NCI-H526 (cell line): ENCODE data around the gene EPOP.

ENCODE experiments used
- DNase-seq, 2 experiments: peaks; one replicate each; lab custom pipeline; 2025; lab: John Stamatoyannopoulos, UW

Gene EPOP

DNA sequence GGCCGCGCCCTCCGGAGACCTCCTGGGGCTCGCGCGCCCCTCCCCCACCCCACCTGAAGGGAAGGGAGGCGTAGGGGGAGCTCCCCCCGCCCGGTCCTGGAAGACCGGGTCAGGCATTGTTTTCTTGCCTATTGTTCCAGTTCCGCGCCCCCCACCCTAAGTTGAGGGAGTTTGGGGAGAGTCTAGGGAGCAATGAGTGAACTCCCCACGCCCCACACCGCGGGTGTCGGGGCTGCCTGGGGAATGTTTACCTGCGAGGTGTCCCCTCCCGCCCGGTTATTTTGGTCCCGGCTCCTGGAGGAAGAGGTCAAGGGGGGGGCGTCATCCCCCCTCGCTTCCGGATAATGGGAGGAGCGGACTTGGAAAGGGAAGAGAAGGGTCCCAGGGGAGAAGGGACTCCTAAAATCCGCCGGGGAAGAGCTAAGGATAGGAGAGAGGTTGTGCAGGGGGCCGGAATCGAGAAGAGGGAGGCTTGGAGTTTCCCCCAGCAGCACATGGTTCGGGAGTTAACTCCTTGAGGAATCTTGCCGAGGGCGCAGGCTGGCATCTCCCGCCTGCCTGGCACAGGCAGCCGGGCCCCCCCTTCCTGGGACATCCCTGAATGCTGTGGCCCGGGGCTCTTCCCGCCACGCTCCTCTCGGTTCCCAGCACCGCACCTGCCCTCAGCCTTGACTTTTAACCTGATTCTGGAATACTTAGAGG, 31.2 kb upstream of the EPOP start:
- peak; percentile 59 to 82 for DNase-seq

DNA sequence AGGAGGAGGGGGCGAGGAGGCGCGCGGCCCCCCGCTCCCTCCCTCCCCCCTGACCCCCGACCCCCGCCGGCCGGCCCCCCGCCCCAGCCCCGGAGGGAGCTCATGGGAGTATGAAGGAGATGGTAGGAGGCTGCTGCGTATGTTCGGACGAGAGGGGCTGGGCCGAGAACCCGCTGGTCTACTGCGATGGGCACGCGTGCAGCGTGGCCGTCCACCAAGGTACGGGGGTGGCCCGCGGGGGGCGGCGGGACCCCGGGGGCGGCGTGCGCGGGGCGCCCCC, 30.7 kb upstream of the EPOP start:
- DNase-seq, result no peak

DNA sequence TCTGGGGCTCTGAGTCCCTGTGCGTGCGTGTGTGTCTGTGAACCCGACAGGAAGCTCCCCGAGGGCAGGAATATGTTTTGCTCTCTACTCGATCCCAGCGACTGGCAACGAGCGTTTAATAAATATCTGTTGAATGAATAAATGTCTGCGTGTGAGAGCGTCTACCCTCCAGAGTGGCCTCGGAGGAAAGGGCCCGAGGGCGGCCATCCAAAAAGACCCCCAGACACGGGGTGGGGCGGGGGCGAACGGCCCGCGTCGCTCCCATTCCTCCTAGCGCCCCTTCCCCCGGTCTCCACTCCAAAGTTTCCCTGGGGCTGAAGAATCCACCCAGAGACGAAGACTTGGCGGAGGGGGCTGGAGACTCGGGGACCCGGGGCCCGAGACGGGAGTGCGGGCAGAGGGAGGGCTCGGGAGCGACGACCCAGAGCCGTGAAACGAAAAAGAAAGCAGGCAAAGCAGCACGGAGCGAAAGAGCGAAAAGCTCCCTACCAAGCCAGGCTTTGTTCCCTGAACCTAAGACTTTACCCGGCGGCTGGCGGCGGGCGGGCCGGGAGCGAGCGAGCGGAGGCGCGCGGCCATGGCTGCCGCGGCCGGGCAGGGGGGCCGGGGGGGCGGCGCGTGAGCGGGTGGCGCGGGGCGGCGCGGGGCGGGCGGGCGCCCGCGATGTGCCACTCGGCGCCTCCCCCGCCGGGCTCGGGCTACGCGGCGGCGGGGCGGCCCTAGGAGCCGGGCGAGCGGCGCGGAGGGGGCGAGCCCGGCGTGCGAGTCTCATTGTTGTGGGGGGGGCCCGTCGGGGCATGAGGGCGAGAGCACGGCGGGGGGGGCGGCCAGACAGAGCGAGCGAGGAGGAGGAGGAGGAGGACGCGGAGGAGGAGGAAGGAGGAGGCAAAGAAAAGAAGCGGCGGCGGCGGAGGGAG, 30.1 kb upstream of the EPOP start, which contains the start of gene MLLT6:
Gene MLLT6 (plus strand): TSS at position 668 of the 917 bp plus-strand sequence. CDS start 360 bp downstream, outside the sequence.
- peak; percentile 67 to 90 for DNase-seq

DNA sequence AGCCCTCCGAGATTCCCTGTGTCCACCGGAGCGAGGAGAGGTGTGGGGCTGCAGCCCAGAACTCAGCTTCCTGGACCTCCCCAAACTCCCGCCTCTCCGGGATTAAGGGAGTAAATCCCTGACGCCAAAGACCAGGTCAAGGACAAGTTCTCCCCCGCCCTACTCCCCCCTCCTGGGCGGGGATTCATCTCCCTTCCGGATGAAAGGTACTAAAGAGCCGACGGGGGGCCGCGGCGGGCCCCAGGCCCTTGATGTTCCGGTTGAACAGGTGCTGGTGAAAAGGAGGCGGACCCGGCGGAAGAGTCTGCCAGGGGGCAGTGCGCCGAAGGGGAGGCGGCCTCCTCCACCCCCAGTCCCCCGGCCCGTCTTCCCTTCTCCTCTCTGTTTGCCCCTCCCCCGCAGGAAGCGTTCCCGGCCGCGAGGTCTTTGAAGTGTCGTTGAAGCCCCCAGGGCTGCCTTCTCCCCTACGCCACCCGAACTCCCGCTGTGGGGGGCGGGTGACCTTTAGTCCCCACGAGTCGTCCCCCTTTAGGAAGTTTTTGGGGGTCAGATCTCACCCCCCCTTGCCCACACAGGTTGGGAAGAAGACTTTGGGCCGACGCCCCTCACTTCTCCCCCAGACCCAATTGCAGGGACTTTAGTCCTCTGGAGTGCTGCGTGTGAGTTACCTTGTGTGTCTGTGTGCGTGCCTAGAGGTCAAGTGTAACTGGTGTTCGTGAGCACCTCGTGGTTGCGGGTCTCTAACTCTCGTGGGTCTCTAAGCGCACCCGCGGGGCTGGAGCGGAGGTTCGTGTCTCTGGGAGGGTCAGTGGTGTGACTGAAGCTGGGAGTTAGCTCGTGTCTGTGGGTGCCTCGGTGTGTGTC, 29.2 kb upstream of the EPOP start:
- peak; percentile 83 to 93 for DNase-seq

DNA sequence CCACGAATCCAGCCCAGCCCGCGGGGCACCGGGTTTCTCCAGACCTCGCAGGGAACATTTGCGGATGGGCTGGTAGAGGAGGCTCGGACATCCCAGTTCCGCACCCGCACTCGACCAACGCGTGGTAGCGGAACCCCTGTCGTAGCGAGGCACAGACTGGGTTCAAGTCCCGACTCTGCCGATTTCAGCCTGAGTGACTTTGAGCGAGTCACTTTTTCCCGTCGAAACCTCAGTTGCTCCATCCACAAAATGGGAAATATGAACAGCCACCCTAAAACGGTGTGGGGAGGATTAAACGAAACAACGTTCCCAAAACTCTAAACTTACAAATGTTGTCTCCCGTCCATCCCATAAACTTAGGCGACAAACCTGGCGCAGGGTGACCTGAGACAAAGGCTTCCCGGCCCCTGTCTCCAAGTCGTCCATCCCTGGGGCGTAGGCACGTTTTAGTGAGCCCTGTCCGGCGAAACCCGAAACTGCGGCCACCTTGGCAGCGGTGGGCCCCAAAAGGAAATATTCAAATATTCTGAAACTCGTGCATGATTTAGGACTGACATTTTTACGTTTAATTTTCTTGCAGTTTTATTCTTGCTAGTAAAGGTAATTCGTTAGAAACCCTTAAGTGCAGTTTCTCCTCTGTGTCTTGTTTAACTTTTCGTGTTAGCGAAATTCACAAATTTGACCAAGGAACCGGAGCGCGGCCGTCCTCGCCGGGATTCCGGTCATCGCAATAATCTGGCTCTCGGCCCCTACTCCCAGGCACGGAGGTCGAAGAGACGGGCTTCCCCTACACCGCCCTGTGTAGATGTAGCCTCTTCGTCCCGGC, 28.4 kb upstream of the EPOP start:
- peak in 1 of 2 experiments; percentile 35 for DNase-seq

DNA sequence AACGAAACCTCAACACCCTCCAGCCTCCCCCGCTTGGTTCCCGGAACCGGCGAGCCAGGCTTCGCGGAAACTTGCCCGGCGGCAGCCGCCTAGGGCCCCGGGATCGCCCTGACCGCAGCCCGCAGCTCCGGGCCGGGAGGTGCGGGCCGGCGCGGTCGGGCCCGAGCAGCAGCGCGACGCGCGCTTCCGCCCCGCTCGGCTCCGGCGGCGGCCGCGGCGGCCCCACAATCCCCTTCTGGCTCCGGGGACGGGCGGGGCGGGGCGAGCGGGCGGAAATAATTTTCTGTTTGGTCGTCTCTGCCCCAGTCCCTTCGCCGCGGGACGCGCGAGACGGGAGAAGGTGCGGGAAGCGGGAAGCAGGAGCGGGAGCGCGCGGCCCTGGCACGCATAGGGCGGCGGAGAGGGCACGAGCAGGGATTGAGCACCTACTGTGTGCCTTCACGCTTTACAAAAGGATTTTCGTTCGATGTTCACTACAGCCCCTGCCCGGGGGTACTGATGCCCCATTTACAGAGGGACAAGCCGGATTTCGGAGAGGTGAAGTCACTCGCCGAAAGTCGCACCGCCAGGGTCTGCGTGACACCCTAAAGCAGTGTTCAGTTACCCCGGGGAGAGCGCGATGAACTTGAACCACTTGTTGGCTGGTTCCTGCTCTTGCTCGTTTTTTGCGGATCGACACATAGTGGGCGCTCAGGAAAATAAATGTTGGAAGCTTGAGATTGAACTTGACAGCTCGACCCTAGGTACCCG, 27.6 kb upstream of the EPOP start:
- DNase-seq, result peak; percentile 31 to 91

DNA sequence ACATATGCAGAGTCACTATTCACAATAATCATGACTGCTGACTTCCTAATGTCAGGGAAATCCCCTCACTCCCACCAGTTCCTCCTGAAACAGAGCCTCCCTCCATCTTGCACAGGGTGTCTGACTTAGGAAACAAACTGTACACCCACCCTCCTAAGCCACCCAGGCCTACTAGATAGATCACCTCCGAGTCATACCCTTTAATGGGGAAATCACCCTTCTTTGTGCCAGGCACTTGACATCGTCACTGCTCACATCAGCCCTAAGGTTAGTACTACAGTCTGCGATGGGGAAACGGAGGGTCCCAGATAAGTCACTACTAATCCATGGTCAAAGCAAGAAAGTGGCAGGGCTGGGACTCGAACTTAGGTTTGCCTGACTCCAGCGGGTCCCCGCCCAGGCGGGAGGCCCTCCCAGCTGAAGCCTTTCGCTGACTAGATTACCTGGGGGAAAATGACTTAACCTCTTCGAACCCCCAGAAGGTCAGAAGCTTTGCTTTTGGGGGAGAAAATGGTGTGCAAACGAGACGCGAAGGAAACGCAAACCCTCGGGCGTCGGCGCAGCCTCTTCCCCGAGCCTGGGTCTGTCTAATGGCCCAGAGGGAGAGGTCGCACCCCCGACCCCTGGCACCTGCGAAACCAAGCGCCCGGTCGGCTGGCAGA, 26.9 kb upstream of the EPOP start:
- DNase-seq, result peak; percentile 31 to 58

DNA sequence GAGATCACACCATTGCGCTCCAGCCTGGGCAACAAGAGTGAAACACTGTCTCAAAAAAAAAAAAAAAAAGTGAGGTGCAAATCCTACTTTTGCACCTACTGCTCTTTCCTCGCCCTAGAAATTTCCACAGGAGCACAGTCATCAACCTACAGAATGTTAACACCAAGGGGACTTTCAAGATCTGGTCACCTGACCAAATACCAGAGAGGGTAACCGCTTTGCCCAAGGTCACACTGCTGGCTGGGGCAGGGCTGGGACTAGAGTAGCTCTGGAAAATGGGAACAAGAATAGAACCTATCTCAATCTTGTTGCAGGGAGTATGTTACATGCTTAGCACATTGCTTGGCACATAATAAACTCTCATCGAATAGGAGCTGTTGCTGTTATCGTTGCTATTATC, 24.0 kb upstream of the EPOP start:
- DNase-seq, result no peak

DNA sequence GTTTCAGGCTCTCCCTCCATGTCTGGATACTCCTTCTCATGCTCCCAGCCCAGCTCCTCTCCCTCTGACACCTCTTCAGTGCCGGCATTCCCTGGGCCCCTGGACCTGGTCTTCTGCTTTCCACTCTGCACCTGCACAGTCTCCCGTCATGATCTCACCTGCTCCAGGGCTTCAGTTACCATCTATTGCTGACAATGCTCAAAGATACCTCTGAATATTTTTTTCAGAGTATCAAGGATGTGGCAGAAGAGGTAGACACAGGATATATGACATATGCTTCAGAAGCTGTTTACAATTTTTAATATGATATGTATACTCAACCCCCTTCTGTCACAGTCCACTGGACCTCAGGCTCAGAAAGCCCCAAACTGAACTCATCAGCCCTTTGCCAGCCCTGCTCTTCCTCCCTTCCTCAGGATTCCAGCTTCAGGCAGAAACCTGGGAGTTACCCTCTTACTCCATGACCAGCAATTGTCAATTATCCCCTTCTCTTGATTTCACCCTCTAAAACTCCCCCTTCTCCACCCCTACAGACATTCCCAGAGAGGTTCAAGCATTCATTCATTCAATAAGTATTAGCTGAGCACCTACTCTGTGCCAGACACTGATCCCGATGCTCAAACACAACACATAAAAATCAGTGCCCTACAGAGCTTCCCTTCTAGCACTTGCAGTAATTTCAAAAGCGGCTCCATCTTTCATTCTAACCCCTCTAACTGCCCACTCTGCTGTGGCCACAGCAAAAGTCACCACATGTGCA, 22.5 kb upstream of the EPOP start:
- DNase-seq, result no peak

DNA sequence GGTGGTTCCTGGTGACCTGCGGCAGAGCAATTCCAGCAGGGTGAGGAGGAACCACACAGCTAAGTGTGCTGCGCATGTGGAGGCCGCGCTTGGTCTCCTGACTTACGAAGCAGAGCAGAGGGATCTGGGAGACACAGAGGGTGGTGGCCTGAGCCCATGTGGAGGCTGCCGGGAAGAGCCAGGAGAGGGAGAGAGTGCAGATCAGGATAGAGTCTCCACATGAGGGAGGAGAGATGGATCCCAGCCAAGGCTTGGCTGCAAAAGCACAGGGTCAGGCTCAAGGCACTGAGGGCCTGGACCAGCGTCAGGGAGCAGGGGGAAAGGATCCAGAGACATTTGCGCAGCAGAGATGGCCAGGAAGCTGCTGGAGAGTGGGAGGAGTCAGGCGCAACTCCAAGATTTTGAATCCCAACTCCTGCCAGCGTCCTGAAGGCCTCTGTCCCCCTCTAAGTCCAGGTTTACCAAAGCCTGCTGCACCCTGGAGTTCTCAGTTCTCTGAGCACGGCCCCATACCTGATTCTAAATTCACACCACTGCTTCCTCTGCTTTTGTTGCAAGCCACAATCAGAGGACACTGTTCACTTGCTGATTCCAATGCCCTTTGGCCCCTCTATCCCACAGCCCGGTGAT, 19.1 kb upstream of the EPOP start:
- no peak for DNase-seq

DNA sequence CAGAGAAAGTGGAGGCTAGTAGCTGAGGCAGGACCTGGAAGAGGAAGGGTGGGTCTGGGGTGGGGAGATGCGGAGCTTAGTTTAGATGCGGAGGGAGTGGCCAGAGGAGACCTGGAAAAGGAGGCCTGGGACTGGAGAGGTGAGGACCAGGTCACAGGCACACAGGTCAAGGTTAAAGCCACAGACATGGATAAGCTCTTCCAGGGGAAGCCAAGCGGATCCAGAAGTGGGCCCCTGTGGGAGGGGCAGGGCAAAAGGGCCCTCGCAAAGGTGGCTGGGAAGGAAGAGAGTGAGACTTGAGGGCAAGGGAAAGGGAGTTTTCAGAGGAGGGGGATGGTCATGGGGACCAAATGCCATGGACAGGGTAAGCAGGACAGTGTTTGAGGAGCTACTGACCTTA, 16.4 kb upstream of the EPOP start:
- no peak for DNase-seq

DNA sequence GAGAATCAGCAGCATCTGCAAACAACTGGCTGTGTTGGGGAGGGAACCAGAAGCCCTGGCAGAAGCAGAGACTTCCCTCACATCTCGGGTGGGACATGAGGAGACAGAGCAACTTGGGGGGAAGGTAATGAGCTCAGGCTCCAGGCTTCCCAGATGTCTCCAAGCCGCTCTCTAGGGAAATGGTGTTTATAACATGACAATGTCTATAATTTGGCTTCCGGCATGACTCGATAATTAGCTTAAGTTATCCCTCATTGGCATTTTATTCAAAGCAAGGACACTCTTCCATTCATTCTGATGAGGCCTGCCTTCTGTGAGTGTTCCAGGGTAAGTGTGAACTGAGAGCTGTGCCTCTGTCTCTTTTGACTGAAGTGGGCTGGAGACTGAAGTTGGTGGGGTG, 15.6 kb upstream of the EPOP start:
- peak; percentile 44 to 59 for DNase-seq

DNA sequence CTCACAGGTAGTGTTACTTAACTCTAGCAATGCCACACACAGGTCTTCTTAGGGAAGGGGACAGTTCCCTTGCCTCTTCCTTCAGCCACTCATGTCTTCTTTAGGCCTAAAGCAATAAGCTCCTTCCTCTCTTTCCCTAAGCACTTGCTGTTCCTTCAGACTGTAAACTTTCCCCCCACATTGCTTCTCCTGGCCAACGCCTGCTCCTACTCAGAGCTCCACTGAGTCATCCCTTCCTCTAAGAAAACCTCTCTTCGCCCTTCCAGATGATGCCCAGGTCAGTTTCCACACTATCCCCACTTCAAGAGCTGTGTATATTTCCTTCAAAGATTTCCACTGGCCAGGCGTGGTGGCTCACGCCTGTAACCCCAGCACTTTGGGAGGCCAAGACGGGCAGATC, 12.5 kb upstream of the EPOP start:
- no peak for DNase-seq

DNA sequence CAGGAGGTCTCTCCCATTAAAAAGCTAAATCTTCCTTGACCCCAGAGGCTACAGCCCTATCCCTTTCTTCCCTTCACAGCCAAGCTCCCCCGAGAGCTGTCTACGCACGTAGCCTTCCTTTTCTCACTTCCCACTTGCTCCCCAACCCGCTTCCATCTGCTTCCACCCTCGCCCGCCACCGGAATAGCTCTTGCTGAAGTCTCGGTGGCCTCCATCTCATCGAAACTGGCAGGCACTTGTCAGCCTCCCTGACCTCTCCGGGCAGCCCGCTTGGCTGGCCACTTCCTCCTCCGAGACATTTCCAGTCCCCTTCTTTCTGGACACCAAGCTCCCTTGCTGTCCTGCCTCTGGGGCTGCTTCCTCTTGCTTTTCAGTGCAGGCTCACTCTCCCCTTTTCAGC, 10.7 kb upstream of the EPOP start:
- no peak for DNase-seq

DNA sequence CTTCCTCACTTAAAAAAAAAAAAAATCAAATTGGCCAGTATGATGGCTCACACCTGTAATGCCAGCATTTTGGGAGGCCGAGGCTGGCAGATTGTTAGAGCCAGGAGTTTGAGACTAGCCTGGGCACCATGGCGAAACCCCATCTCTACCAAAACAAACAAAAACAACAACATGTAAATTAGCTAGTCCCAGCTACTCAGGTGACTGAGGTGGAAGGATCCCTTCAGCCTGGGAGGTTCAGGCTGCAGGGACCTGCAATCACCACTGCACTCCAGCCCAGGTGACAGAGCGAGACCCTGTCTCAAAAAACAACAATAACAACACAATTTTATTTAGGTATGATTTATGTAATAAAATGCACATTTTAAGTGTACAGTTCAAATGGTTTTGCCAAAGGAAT, 6.3 kb upstream of the EPOP start:
- no peak for DNase-seq

DNA sequence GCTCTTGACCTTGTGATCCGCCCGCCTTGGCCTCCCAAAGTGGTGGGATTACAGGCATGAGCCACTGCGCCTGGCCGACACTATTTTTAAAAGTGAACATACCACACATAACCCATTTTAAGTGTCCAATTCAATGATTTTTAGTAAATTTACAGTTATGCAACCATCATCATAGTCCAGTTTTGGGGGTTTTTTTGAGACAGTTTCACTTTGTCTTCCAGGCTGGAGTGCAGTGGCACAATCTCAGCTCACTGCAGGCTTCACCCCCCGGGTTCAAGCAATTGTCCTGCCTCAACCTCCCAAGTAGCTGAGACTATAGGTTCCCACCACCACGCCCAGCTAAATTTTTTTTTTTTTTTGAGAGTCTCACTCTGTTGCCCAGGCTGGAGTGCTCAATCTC, 3.1 kb upstream of the EPOP start:
- DNase-seq, result no peak

DNA sequence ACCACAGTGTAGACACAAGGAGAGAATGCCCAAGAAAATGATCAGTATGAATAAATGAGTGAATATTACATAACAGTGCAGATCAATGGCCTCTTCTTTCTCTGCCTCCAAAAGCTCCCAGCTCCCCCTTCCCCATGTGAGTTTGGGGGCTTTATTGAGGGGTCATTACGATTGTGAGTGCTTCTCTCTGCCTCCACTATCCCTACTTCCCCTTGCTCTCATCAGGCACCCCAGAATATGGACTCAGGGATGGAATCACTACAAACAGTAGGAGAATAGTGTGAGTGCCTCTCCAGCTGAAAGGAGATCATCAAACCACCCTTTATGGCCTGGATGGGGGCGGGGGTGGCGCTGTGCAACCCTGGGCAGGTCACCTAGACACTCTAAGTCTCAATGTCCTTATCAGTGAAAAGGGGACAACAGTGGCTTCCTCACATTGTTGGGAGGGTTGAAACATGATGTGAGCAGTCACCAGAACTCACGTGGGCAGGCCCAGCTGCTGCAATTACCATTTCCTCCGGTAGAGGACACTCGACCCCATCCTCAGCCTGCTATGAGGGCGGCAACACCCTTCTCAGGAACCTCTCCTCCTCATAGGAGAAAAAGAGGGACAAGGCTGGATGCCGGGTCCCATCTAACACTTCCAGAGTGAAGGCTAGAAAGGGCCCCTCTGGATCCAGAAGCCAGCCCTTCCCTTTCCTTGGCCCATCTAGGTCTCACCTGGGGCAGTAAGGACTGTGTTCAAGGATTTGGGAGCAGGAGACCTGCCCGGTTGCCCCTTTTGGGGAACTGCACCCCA, 2.1 kb upstream of the EPOP start:
- DNase-seq, result peak; percentile 45 to 89
